Kidney glomerular epithelial cell (primary cell): ENCODE results near the gene GPC6.
A peak's percentile ranks its signal among the peaks of the same experiment; 100 is the strongest.

Source experiments
- DNase-seq: peaks from one replicate; lab custom pipeline; 2025; lab: John Stamatoyannopoulos, UW

GPC6 gene

GRCh38 chr13:93744033-93744432 lies 517.4 kb downstream of the GPC6 start:
- DNase-seq = no peak

GRCh38 chr13:93744886-93745285 lies 518.3 kb downstream of the GPC6 start:
- DNase-seq = no peak

- DNase-seq = no peak
Observed at GRCh38 chr13:93745884-93746283, 519.3 kb downstream of the GPC6 start.

- DNase-seq = no peak
Observed at GRCh38 chr13:93746589-93746988, 520.0 kb downstream of the GPC6 start.

GRCh38 chr13:93750676-93751075 lies 524.1 kb downstream of the GPC6 start:
- DNase-seq = no peak

GRCh38 chr13:93751117-93751516 lies 524.5 kb downstream of the GPC6 start:
- no peak for DNase-seq

- no peak for DNase-seq
Observed at GRCh38 chr13:93752541-93752940, 525.9 kb downstream of the GPC6 start.

- DNase-seq = no peak
Observed at GRCh38 chr13:93753639-93754038, 527.0 kb downstream of the GPC6 start.

GRCh38 chr13:93755341-93755740 lies 528.7 kb downstream of the GPC6 start:
- no peak for DNase-seq

GRCh38 chr13:93758575-93758974 lies 532.0 kb downstream of the GPC6 start:
- peak; percentile 24 for DNase-seq

- no peak for DNase-seq
Observed at GRCh38 chr13:93762708-93763426, 536.3 kb downstream of the GPC6 start.

GRCh38 chr13:93765062-93765461 lies 538.5 kb downstream of the GPC6 start:
- DNase-seq = no peak

GRCh38 chr13:93765811-93766210 lies 539.2 kb downstream of the GPC6 start:
- no peak for DNase-seq

GRCh38 chr13:93766719-93767118 lies 540.1 kb downstream of the GPC6 start:
- no peak for DNase-seq

GRCh38 chr13:93767180-93767916 lies 540.7 kb downstream of the GPC6 start:
- DNase-seq = no peak

- DNase-seq = peak; percentile 62
Observed at GRCh38 chr13:93767917-93768409, 541.4 kb downstream of the GPC6 start.

- DNase-seq = no peak
Observed at GRCh38 chr13:93769101-93769500, 542.5 kb downstream of the GPC6 start.

GRCh38 chr13:93769607-93770006 lies 543.0 kb downstream of the GPC6 start:
- DNase-seq = no peak

- no peak for DNase-seq
Observed at GRCh38 chr13:93771227-93771626, 544.6 kb downstream of the GPC6 start.

GRCh38 chr13:93771782-93772181 lies 545.2 kb downstream of the GPC6 start:
- no peak for DNase-seq

GRCh38 chr13:93774506-93774905 lies 547.9 kb downstream of the GPC6 start:
- no peak for DNase-seq

GRCh38 chr13:93775027-93775426 lies 548.4 kb downstream of the GPC6 start:
- no peak for DNase-seq

- DNase-seq = peak; percentile 20
Observed at GRCh38 chr13:93775507-93776108, 549.0 kb downstream of the GPC6 start.
